Measurements from ENCODE around the gene ANAPC5.

GRCh38 chr12:121397521-121397920, 45.3 kb upstream of the ANAPC5 start:
- TF ChIP-seq CTCF (IDR thresholded peaks at IDR 0.05; ENCODE audit: insufficient read depth, low read depth, low read length) (no peak), EZH2 (IDR thresholded peaks at IDR 0.05; ENCODE audit: insufficient read depth, low read length) (no peak)
